Liver (tissue), 9 donors: ENCODE results near the gene L3MBTL3. TPM values are rescaled to one million over a fixed set of nuclear protein-coding genes. Genes with fewer than 3 reads are reported as not detected.
"Not testable (repeated sequence)": the region's sequence is repeated elsewhere in the genome, so short reads cannot be mapped to it uniquely, and the experiment has no call there.

Experiments used
- DNase-seq: peaks from one replicate; pipeline ENCODE4 v3.0.0-alpha.2; 2017; ENCODE audit warnings: low spot score
- H3K27ac ChIP-seq, 2 donors: one replicate each; pipeline ENCODE4 v1.7.0; 2013; ENCODE audit warnings: inconsistent platforms in 2 of 2, low read length in 2 of 2, control low read depth in 1 of 2, low read depth in 1 of 2, mild to moderate bottlenecking in 1 of 2
- H3K27me3 ChIP-seq, 4 donors: one replicate each; pipeline versions ENCODE4 v1.6.1 to v1.7.0; 2013; ENCODE audit warnings: low read length in 3 of 4, inconsistent platforms in 1 of 4, mild to moderate bottlenecking in 1 of 4, moderate library complexity in 1 of 4; ENCODE audit not compliant: control insufficient read depth in 4 of 4, insufficient read depth in 4 of 4
- H3K36me3 ChIP-seq, 4 donors: one replicate each; pipeline versions ENCODE4 v1.6.1 to v1.7.0; 2013; ENCODE audit warnings: low read length in 3 of 4, mild to moderate bottlenecking in 3 of 4, low read depth in 1 of 4, moderate library complexity in 1 of 4; ENCODE audit not compliant: control insufficient read depth in 4 of 4, insufficient read depth in 3 of 4
- H3K4me1 ChIP-seq, 4 donors: one replicate each; pipeline versions ENCODE4 v1.6.1 to v1.7.0; 2013; ENCODE audit warnings: low read length in 3 of 4, mild to moderate bottlenecking in 3 of 4, moderate library complexity in 1 of 4; ENCODE audit not compliant: control insufficient read depth in 4 of 4, insufficient read depth in 4 of 4
- H3K4me3 ChIP-seq, 3 donors: one replicate each; pipeline versions ENCODE4 v1.6.1 to v1.7.0; 2013; ENCODE audit warnings: low read length in 3 of 3, control low read depth in 1 of 3, low read depth in 1 of 3, mild to moderate bottlenecking in 1 of 3
- H3K9ac ChIP-seq, 2 donors: one replicate each; pipeline ENCODE4 v1.7.0; 2013; ENCODE audit warnings: low read length in 2 of 2, mild to moderate bottlenecking in 2 of 2, moderate library complexity in 2 of 2, control low read depth in 1 of 2, low read depth in 1 of 2
- H3K9me3 ChIP-seq, 4 donors: one replicate each; pipeline versions ENCODE4 v1.6.1 to v1.7.0; 2013; ENCODE audit warnings: low read length in 3 of 4; ENCODE audit not compliant: control insufficient read depth in 4 of 4
- FOXA1 ChIP-seq: IDR thresholded peaks from 2 replicates; pipeline ENCODE4 v1.6.1; 2016; ENCODE audit warnings: antibody characterized with exemption
- FOXA2 ChIP-seq: IDR thresholded peaks from 2 replicates; pipeline ENCODE4 v1.6.1; 2016; ENCODE audit warnings: antibody characterized with exemption
- GABPA ChIP-seq, 2 donors: IDR thresholded peaks in 1 of 2; conservative IDR thresholded peaks in 1 of 2; 2 replicates each; pipeline ENCODE4 v1.6.1; 2016; ENCODE audit warnings: antibody characterized with exemption in 2 of 2, mild to moderate bottlenecking in 1 of 2, moderate library complexity in 1 of 2
- HNF4A ChIP-seq, 2 donors: conservative IDR thresholded peaks; 2 replicates each; pipeline ENCODE4 v1.6.1; 2016; ENCODE audit warnings: antibody characterized with exemption in 2 of 2, mild to moderate bottlenecking in 2 of 2
- HNF4G ChIP-seq: IDR thresholded peaks from 2 replicates; pipeline ENCODE4 v1.6.1; 2016; ENCODE audit warnings: antibody characterized with exemption
- JUND ChIP-seq, 2 donors: IDR thresholded peaks; 2 replicates each; pipeline ENCODE4 v1.6.1; 2016; ENCODE audit warnings: antibody characterized with exemption in 2 of 2
- MAX ChIP-seq: IDR thresholded peaks from 2 replicates; pipeline ENCODE4 v1.6.1; 2016; ENCODE audit warnings: antibody characterized with exemption
- NR2F2 ChIP-seq: IDR thresholded peaks from 2 replicates; pipeline ENCODE4 v1.6.1; 2016; ENCODE audit warnings: antibody characterized with exemption
- SP1 ChIP-seq: IDR thresholded peaks from 2 replicates; pipeline ENCODE4 v1.6.1; 2018; ENCODE audit warnings: antibody characterized with exemption, mild to moderate bottlenecking
- YY1 ChIP-seq: IDR thresholded peaks from 2 replicates; pipeline ENCODE4 v1.6.1; 2016; ENCODE audit warnings: antibody characterized with exemption, mild to moderate bottlenecking
- WGBS: extraction: QIAGEN DNeasy Blood & Tissue Kit; methylation state at CpG from one replicate; pipeline ENCODE4 v1.1.7; 2013; 5-methylcytosine and 5-hydroxymethylcytosine counted together
- polyA plus RNA-seq, 2 donors: library from polyadenylated mRNA; stranded (reverse) in 1 of 2; unstranded in 1 of 2; fragments of 200-250 nt in 1 of 2; fragments of >200 nt in 1 of 2; fragmentation: Nextera tagmentation in 1 of 2; extraction: Ambion mirVana in 1 of 2; gene quantifications; one replicate each; pipeline versions ENCODE4 v1.2.1 to v1.2.3, GENCODE V29; 2013 to 2015
- total RNA-seq, 2 donors: library from RNA; depleted of rRNA; stranded (reverse); fragments of >200 nt; gene quantifications; one replicate each; pipeline ENCODE4 v1.2.3, GENCODE V29; 2014
- TF ChIP-seq, protein P1 (sequence below): fragments of 150-350 bp; IDR thresholded peaks from 2 replicates; pipeline ENCODE4 v1.5.1; 2017; ENCODE audit warnings: improper control_type of control experiment, low read depth, low read length; ENCODE audit not compliant: missing input control
- TF ChIP-seq, protein P2 (sequence below): IDR thresholded peaks from 2 replicates; pipeline ENCODE4 v1.6.1; 2016; ENCODE audit warnings: antibody characterized with exemption, mild to moderate bottlenecking
- TF ChIP-seq, protein P3 (sequence below): IDR thresholded peaks from 2 replicates; pipeline ENCODE4 v1.6.1; 2016; ENCODE audit warnings: antibody characterized with exemption
- donor health status: healthy.
- donor health status: healthy.
- donor health status: healthy.
- donor health status: healthy.
- donor health status: healthy.

L3MBTL3 gene
- total and polyA plus RNA-seq, 4 donors = 1.9 to 9.2 (median 3.7) TPM

DNA sequence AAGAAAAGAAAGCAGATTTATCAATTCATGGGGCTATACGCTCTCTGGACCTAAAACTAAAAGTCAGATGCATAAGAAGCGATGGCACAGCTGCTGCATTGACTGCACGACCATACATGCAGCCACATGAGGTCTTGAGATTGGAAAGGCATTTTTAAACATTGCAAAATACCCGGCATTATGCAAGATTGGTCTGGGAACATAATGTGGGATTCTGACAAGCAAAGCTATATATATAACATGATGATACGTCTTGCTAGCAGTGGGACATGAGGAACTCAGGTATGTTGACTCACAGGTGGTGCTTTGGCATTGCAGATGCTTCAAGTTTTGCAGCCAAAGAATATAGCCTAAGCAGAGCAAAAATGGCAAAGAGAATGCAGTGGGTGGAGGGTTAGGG lies 149.3 kb downstream of the L3MBTL3 start:
- Histone ChIP-seq H3K9me3 (no peaks in the 10 kb centered on the region), H3K36me3 (no peaks in the 10 kb centered on the region), H3K27ac (no peak overlapping the region), H3K27me3 (no peaks in the 10 kb centered on the region), H3K4me3 (no peak overlapping the region), H3K9ac (no peak overlapping the region), H3K4me1 (no peaks in the 10 kb centered on the region)
- no peak for TF ChIP-seq JUND (IDR thresholded peaks at IDR 0.05)
- no peak for TF ChIP-seq NR2F2
- no peak for TF ChIP-seq HNF4A (conservative IDR thresholded peaks at IDR 0.05)
- no peak for TF ChIP-seq SP1
- TF ChIP-seq, protein P1, sequence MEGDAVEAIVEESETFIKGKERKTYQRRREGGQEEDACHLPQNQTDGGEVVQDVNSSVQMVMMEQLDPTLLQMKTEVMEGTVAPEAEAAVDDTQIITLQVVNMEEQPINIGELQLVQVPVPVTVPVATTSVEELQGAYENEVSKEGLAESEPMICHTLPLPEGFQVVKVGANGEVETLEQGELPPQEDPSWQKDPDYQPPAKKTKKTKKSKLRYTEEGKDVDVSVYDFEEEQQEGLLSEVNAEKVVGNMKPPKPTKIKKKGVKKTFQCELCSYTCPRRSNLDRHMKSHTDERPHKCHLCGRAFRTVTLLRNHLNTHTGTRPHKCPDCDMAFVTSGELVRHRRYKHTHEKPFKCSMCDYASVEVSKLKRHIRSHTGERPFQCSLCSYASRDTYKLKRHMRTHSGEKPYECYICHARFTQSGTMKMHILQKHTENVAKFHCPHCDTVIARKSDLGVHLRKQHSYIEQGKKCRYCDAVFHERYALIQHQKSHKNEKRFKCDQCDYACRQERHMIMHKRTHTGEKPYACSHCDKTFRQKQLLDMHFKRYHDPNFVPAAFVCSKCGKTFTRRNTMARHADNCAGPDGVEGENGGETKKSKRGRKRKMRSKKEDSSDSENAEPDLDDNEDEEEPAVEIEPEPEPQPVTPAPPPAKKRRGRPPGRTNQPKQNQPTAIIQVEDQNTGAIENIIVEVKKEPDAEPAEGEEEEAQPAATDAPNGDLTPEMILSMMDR = no peak
- TF ChIP-seq FOXA1 = no peak
- TF ChIP-seq HNF4G = no peak
- no peak for TF ChIP-seq FOXA2
- TF ChIP-seq, protein P2, sequence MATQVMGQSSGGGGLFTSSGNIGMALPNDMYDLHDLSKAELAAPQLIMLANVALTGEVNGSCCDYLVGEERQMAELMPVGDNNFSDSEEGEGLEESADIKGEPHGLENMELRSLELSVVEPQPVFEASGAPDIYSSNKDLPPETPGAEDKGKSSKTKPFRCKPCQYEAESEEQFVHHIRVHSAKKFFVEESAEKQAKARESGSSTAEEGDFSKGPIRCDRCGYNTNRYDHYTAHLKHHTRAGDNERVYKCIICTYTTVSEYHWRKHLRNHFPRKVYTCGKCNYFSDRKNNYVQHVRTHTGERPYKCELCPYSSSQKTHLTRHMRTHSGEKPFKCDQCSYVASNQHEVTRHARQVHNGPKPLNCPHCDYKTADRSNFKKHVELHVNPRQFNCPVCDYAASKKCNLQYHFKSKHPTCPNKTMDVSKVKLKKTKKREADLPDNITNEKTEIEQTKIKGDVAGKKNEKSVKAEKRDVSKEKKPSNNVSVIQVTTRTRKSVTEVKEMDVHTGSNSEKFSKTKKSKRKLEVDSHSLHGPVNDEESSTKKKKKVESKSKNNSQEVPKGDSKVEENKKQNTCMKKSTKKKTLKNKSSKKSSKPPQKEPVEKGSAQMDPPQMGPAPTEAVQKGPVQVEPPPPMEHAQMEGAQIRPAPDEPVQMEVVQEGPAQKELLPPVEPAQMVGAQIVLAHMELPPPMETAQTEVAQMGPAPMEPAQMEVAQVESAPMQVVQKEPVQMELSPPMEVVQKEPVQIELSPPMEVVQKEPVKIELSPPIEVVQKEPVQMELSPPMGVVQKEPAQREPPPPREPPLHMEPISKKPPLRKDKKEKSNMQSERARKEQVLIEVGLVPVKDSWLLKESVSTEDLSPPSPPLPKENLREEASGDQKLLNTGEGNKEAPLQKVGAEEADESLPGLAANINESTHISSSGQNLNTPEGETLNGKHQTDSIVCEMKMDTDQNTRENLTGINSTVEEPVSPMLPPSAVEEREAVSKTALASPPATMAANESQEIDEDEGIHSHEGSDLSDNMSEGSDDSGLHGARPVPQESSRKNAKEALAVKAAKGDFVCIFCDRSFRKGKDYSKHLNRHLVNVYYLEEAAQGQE = no peak
- TF ChIP-seq, protein P3, sequence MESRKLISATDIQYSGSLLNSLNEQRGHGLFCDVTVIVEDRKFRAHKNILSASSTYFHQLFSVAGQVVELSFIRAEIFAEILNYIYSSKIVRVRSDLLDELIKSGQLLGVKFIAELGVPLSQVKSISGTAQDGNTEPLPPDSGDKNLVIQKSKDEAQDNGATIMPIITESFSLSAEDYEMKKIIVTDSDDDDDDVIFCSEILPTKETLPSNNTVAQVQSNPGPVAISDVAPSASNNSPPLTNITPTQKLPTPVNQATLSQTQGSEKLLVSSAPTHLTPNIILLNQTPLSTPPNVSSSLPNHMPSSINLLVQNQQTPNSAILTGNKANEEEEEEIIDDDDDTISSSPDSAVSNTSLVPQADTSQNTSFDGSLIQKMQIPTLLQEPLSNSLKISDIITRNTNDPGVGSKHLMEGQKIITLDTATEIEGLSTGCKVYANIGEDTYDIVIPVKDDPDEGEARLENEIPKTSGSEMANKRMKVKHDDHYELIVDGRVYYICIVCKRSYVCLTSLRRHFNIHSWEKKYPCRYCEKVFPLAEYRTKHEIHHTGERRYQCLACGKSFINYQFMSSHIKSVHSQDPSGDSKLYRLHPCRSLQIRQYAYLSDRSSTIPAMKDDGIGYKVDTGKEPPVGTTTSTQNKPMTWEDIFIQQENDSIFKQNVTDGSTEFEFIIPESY = no peak
- no peak for TF ChIP-seq GABPA (IDR thresholded peaks at IDR 0.05 in 1 of 2, conservative IDR thresholded peaks at IDR 0.05 in 1 of 2)
- TF ChIP-seq MAX = no peak
- no peak for TF ChIP-seq YY1
- 53% methylated on average over 5 of the region's 5 CpGs for WGBS
- DNase-seq = no peak

DNA sequence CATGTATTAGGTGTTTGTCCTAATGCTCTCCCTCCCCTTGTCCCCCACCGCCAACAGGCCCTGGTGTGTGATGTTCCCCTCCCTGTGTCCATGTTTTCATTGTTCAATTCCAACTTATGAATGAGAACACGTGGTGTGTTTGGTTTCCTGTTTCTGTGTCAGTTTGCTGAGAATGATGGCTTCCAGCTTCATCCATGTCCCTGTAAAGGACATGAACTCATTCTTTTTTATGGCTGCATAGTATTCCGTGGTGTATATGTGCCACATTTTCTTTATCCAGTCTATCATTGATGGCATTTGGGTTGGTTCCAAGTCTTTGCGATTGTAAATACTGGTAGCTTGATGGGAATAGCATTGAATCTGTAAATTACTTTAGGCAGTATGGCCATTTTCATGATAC lies 151.8 kb downstream of the L3MBTL3 start:
- H3K4me1 ChIP-seq, H3K36me3 ChIP-seq, DNase-seq, H3K9me3 ChIP-seq, H3K27ac ChIP-seq, H3K4me3 ChIP-seq, H3K27me3 ChIP-seq, H3K9ac ChIP-seq: not testable (repeated sequence)
- 88% methylated on average over 4 of the region's 4 CpGs for WGBS

- H3K4me3 ChIP-seq, H3K36me3 ChIP-seq, H3K9me3 ChIP-seq, DNase-seq, H3K4me1 ChIP-seq, H3K27ac ChIP-seq, H3K27me3 ChIP-seq, H3K9ac ChIP-seq: not testable (repeated sequence)
- WGBS = 79% methylated on average over 4 of the region's 4 CpGs
Measured at GRCh38 chr6:130173377-130174004, 155.1 kb downstream of the L3MBTL3 start.
